ENCODE measurements around the gene LDB2.

LDB2 gene

GRCh38 chr4:16884673-16885460, 13.6 kb downstream of the LDB2 start:
- no peak for DNase-seq (ENCODE audit: low read depth)

- no peak for DNase-seq (ENCODE audit: low read depth)
These were observed 14.6 kb downstream of the LDB2 start for GRCh38 chr4:16883806-16884205.

DNA sequence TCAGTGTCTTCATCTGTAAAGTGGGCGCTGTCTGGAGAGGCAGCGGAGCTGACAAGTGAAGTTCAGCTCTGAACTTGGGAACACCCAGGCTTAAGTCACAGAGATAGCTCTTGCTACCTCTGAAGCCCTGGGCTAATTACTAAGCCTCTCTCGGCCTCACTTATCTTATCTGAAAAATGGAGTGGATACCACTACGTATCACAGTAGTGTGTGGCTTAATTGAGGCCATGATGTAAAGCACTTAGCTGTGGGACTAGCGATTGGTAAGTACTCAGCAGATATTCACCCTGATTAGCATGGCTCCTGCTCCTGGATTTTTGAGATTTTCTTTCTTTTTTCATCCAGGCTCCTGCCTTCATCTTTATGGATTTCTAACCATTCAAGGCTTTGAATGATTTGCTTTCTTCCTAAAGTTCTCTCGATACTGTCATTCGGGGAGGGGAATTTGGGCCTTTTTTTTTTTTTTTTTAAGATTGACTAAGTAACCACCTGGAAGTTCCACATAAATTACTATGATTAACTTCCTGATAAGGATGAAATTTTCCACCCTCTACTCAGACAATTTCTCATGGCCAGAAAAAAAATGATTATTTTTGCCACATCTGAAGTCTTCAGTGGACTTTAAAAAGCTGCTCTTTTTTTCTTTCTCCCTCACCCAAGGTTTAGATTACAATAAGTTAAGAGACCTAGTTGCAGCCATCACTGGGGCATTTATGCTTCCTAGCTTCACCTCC, 17.1 kb downstream of the LDB2 start:
- no peak for DNase-seq (ENCODE audit: low read depth)

GRCh38 chr4:16875487-16875886, 23.0 kb downstream of the LDB2 start:
- DNase-seq (ENCODE audit: low read depth): peak; percentile 45

DNA sequence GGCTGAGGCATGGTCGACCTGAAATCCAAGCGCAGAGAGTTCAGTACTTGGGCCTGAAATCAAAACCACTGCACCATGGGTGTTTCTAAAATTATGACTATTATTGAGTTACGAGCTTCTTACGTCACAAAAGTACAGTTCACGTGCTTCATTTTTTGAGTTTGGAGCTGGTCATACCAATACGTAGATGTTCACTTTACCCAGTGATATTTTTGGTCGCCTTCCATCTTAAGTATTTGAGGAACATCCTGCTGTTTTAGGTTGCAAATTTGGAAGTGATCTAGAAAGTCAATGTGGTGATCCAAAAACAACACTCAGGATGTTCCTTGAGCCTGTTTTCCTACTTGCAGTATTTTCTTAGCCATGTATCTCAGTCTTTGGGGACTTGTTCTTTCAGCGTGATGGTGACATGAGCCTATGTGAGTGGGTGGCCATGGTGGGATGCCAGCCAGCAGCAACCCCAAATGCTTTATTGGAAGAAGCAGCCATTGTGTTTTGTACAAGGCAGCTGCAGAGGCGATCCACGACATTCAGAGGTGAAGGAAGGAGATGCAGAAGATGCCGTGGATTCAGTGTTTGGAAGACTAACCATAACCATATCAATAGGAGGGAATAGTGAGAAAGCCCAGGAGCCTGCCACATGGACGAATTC, 28.7 kb downstream of the LDB2 start:
- DNase-seq (ENCODE audit: low read depth): no peak

- DNase-seq (ENCODE audit: low read depth): no peak
These were observed 29.8 kb downstream of the LDB2 start for GRCh38 chr4:16868674-16869073.

DNA sequence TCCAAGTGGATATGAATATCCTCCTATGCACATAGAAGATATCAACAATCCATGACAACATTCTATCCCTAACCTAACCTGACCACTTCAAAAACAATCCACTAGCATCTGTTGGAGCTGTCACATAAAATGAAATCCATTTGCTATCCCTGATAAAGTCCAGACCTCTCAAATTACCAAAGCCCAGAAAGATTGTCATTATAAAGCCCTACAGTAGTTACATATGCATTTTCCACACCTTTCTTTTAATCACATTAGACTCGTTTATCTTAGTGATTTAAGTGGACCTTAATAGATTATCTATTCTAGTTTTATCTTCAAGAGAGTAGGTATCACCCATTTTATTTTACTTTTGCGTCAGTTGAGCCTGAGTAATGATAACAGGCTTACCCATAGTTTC, 30.6 kb downstream of the LDB2 start:
- DNase-seq (ENCODE audit: low read depth): no peak

DNA sequence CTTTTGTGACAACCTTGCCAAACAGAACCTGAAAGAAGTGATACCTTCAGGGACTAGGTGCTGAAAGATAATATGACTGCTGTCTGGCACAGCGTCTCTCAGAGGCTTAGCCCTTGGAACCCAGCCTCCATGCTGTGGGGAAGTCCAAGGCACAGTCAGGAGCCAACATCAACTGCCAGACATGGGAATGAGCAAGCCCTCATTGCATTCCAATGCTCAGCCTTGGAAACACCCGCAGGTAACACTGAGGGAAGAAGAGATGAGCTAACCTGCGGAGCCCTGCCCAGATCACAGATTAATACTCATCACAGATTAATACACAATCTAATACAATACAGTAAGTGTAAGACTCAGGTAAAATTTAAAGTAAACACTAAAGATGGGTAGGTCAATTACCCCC, 31.5 kb downstream of the LDB2 start:
- DNase-seq (ENCODE audit: low read depth): no peak

- DNase-seq (ENCODE audit: low read depth): no peak
These were observed 32.6 kb downstream of the LDB2 start for GRCh38 chr4:16865897-16866283.

- no peak for DNase-seq (ENCODE audit: low read depth)
These were observed 33.1 kb downstream of the LDB2 start for GRCh38 chr4:16865209-16865896.

DNA sequence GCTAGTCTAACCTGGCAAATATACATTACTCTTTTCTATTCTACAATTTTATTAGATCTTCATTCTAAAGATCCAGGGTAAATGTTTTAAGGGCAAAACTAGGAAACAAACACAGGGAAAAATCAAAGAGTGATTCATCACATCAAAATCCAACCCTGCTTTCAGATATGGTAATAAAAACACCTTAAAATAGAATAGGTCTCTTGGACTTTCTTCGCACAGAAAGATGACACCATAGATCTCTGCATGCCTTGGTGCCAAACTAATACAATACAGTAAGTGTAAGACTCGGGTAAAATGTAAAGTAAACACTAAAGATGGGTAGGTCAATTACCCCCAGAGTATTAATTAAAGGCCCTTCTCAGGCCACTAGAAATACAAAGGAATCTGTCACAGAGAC, 34.2 kb downstream of the LDB2 start:
- DNase-seq (ENCODE audit: low read depth): no peak

GRCh38 chr4:16862697-16863096, 35.7 kb downstream of the LDB2 start:
- DNase-seq (ENCODE audit: low read depth): no peak

DNA sequence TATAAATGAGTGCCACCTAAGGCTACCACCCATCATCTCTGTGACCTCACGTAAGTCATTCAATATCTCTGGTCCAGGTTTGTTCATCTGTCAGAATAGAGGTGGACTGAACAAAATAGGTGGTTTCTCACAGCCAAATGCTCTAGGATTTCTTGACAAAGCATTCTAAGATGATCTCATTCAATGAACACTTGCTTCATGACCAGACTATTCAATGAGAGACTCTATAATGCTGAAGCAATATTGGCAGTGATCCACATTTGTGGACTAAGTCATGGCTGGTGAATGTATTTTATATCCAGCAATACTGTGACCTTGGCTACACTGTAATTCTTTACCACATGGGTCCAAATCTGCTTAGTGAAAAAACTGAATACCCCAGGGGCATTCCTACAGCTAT, 37.9 kb downstream of the LDB2 start:
- peak; percentile 78 for DNase-seq (ENCODE audit: low read depth)

- no peak for DNase-seq (ENCODE audit: low read depth)
These were observed 39.4 kb downstream of the LDB2 start for GRCh38 chr4:16859031-16859430.

DNA sequence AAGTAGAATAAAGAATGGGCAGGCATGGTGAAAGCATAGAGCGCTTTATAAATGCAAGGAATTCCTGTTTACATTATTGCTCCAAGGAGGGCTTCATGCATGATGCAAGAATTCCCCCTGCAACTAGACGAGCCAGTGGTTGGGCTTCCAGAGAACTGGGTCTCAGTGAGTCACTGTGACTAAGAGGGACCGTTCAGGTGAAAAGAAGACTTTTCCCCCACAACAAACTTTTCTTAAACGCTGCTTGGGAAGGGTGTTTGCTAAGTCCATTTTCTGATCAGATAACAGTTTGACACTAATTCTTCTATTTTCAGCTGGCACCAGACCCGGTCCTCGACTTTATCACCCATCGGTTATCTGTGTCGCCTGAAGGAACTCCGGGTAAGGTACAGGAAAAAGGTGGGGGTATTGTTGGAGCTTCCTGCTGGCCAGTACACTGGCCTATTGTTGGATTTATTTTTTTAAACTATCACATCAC, 40.1 kb downstream of the LDB2 start:
- DNase-seq (ENCODE audit: low read depth): no peak

GRCh38 chr4:16857425-16857824, 41.0 kb downstream of the LDB2 start:
- no peak for DNase-seq (ENCODE audit: low read depth)

GRCh38 chr4:16853640-16854039, 44.8 kb downstream of the LDB2 start:
- DNase-seq (ENCODE audit: low read depth): no peak

DNA sequence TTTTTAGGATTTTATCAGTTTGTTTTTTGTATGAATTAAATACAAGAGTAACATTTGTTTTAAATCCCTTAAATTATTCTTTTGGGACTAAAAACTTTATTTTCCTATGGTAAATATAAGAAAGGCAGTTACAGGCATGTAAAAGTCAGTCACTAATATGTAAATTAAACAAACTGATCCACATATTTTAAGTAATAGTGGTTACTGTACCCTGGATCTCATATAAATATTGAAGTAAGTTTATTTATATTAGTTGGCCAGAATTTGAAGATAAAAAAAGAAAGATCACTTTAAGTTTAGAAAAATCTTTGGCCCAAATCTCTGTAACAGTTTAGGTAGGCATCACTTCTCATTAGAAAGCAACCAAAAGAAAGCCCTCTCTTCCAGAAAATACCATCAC, 45.8 kb downstream of the LDB2 start:
- DNase-seq (ENCODE audit: low read depth): no peak

DNA sequence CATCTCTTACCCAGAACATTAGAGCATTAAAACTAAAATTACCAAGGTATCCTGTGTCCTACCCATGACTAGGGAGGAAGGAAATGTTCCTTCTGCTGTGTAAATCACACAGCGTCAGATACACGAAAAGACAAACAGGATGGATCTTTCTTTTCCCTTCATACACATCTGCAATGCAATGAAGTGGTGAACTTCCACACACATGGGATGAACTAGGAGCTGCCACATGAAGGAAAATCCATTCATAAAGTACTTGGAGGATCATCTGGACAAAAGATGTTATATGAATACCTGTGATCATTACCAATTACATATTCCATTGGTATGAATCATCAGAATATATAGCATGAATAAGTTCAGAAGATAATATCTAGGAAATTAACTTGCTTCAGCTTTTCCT, 46.2 kb downstream of the LDB2 start:
- DNase-seq (ENCODE audit: low read depth): no peak

DNA sequence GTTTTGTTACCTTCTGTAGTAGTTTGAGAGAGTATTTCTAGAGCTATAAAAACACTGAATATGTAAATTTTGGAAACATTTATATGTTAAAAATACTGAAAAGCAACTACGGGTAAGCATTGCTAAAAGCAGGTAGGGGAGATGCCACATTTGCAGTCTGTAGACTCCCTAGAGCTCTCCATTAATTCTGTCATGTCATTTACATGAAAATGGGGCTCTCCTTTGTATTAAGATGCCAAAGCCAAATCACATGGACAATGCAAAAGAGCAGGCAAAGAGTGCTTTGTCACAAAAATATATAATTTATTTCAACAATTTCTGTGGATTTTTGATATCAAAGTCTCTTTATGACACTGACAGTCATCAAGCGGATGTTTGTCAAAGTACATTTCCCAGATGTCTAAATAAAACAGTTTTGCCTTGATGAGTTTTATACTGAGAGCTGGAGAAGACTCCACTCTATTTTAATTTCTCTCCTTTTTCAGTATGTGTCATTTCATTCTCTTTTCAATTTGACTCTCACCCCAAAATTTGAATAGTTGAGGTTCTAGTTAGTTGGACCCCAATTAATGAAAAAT, 51.8 kb downstream of the LDB2 start:
- no peak for DNase-seq (ENCODE audit: low read depth)

DNA sequence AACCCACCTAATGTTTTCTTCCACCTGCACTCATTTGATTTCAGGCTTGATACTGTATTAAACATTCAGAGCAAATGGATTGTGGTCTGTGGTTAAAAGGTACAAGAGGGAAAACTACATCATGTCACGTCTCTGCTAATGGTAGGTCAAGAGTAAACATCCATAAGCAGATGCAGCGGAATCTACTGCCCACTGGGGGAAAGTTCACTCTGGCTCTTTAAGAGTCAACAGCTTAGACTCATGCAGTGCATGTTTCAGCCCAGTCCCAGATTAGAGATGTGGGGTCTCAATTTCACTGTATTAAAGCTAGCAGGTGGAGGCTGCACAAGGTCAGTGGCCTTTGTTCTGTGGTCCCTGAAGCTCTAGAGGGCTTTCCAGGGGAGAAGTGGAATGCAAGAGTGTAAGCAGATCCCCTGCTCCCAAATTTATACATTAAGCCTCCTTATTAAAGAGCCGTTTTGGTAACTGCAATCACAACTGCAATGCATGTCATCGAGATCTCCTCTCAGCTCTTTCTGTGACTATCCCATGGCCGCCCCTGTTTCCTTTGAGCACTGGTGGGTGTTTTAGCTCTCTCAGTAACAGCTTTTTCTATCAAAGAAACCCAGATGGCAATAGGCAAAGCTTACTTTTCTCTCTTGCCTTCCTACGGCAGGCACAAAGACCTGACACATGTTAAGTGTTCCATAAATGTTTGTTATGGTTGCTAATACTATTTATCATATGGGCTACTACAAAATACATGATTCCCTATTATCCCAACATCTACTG, 53.4 kb downstream of the LDB2 start:
- DNase-seq (ENCODE audit: low read depth): no peak
